IMR-90 (cell line): ENCODE data around the gene C13orf42. TPM values are rescaled to one million over a fixed set of nuclear protein-coding genes. Genes with fewer than 3 reads are reported as not detected.

ENCODE experiments used
- ATAC-seq: fragments of 200-7000 bp; cut with Tn5 transposase; 2 replicates; pipeline ENCODE4 v1.9.1; 2020; ENCODE audit warnings: low read depth, mild to moderate bottlenecking, moderate library complexity
- BruUV-seq: library from RNA; stranded (reverse); fragments of 400-500 nt; replicated peaks from 2 replicates; lab custom pipeline; 2021; lab: Mats Ljungman, UMichigan
- CTCF ChIA-PET: fragments of 300-600 bp; formaldehyde crosslinking; extraction: SDS; loops from one replicate; lab custom pipeline; 2021; ENCODE audit warnings: antibody characterized with exemption; lab: Yijun Ruan, JAX
- POLR2A ChIA-PET: fragments of 300-600 bp; sonication (Branson Sonifier 250); formaldehyde crosslinking; loops from one replicate; lab custom pipeline; 2022; ENCODE audit warnings: antibody characterized with exemption; ENCODE audit not compliant: unreplicated experiment; lab: Charles Lee
- DNase-seq: peaks from one replicate; pipeline ENCODE4 v3.0.0; 2013
- H2AFZ ChIP-seq: replicated peaks from 2 replicates; pipeline ENCODE3; 2013; ENCODE audit warnings: low read length, mild to moderate bottlenecking; ENCODE audit not compliant: poor library complexity
- H2AK5ac ChIP-seq: 2 replicates; pipeline ENCODE4 v1.6.1; 2013; ENCODE audit warnings: low read depth, low read length, inconsistent platforms
- H2AK9ac ChIP-seq: replicated peaks from 2 replicates; pipeline ENCODE3; 2013; ENCODE audit warnings: mild to moderate bottlenecking, low read depth, low read length, moderate library complexity; ENCODE audit not compliant: poor library complexity
- H2BK120ac ChIP-seq: 2 replicates; pipeline ENCODE4 v1.6.1; 2013; ENCODE audit warnings: low read depth, low read length, inconsistent platforms
- H2BK15ac ChIP-seq: 3 replicates; pipeline ENCODE4 v1.6.1; 2013; ENCODE audit warnings: low read depth, low read length, inconsistent platforms
- H2BK20ac ChIP-seq: 2 replicates; pipeline ENCODE4 v1.6.1; 2013; ENCODE audit warnings: low read depth, mild to moderate bottlenecking, inconsistent platforms, low read length, moderate library complexity
- H2BK5ac ChIP-seq: 2 replicates; pipeline ENCODE4 v1.6.1; 2013; ENCODE audit warnings: mild to moderate bottlenecking, low read depth, low read length, inconsistent platforms; ENCODE audit not compliant: poor library complexity, severe bottlenecking
- H3K14ac ChIP-seq: replicated peaks from 2 replicates; pipeline ENCODE4 v1.6.1; 2013; ENCODE audit warnings: low read depth, low read length, inconsistent platforms
- H3K18ac ChIP-seq: 2 replicates; pipeline ENCODE4 v1.6.1; 2013; ENCODE audit warnings: low read depth, low read length, control low read depth
- H3K23ac ChIP-seq: 2 replicates; pipeline ENCODE4 v1.6.1; 2013; ENCODE audit warnings: low read depth, low read length, inconsistent platforms
- H3K27ac ChIP-seq: 2 replicates; pipeline ENCODE4 v1.5.1; 2013; ENCODE audit warnings: mild to moderate bottlenecking, control low read depth, low read length; ENCODE audit not compliant: insufficient read depth
- H3K27me3 ChIP-seq: 2 replicates; pipeline ENCODE4 v1.6.1; 2013; ENCODE audit warnings: low read length; ENCODE audit not compliant: control insufficient read depth, insufficient read depth
- H3K36me3 ChIP-seq: 2 replicates; pipeline ENCODE4 v1.6.1; 2013; ENCODE audit warnings: low read length, mixed read lengths; ENCODE audit not compliant: control insufficient read depth, insufficient read depth
- H3K4ac ChIP-seq: 2 replicates; pipeline ENCODE4 v1.6.1; 2013; ENCODE audit warnings: low read depth, low read length, inconsistent platforms
- H3K4me1 ChIP-seq: 2 replicates; pipeline ENCODE4 v1.6.1; 2013; ENCODE audit warnings: low read length, mixed read lengths; ENCODE audit not compliant: control insufficient read depth, insufficient read depth
- H3K4me2 ChIP-seq: 2 replicates; pipeline ENCODE4 v1.6.1; 2013; ENCODE audit warnings: low read depth, mild to moderate bottlenecking, control low read depth, low read length, moderate library complexity
- H3K4me3 ChIP-seq: 2 replicates; pipeline ENCODE4 v1.5.1; 2013; ENCODE audit warnings: low read depth, mild to moderate bottlenecking, control low read depth, low read length, moderate library complexity; ENCODE audit not compliant: insufficient read depth
- H3K56ac ChIP-seq: 2 replicates; pipeline ENCODE4 v1.6.1; 2013; ENCODE audit warnings: low read length, inconsistent platforms; ENCODE audit not compliant: insufficient read depth; ENCODE audit errors: extremely low read depth
- H3K79me1 ChIP-seq, 2 experiments: 2 replicates each; pipeline ENCODE4 v1.6.1; 2013; ENCODE audit warnings: low read length in 2 of 2, inconsistent platforms in 1 of 2, low read depth in 1 of 2
- H3K9ac ChIP-seq: 2 replicates; pipeline ENCODE4 v1.6.1; 2013; ENCODE audit warnings: low read depth, low read length, control low read depth
- H3K9me1 ChIP-seq: 2 replicates; pipeline ENCODE4 v1.6.1; 2013; ENCODE audit warnings: low read length, inconsistent platforms; ENCODE audit not compliant: insufficient read depth
- H3K9me3 ChIP-seq: 2 replicates; pipeline ENCODE4 v1.6.1; 2013; ENCODE audit warnings: low read length; ENCODE audit not compliant: control insufficient read depth, insufficient read depth
- H4K20me1 ChIP-seq: 2 replicates; pipeline ENCODE4 v1.6.1; 2013; ENCODE audit warnings: low read length, inconsistent platforms; ENCODE audit not compliant: insufficient read depth
- H4K5ac ChIP-seq: 2 replicates; pipeline ENCODE4 v1.6.1; 2013; ENCODE audit warnings: mild to moderate bottlenecking, low read depth, low read length, control low read depth
- H4K8ac ChIP-seq, 2 experiments: 2 replicates each; pipeline ENCODE4 v1.6.1; 2013; ENCODE audit warnings: low read depth in 2 of 2, low read length in 2 of 2, control low read depth in 1 of 2, inconsistent platforms in 1 of 2
- H4K91ac ChIP-seq: 2 replicates; pipeline ENCODE4 v1.6.1; 2013; ENCODE audit warnings: low read depth, low read length, inconsistent platforms; ENCODE audit not compliant: insufficient read depth
- BHLHE40 ChIP-seq: fragments of 150-350 bp; IDR thresholded peaks from 2 replicates; pipeline ENCODE4 v1.6.1; 2016; ENCODE audit warnings: mild to moderate bottlenecking, low read depth, low read length
- CEBPB ChIP-seq: IDR thresholded peaks from 2 replicates; pipeline ENCODE4 v1.6.1; 2012; ENCODE audit warnings: low read depth, low read length, improper control_type of control experiment
- CHD1 ChIP-seq: IDR thresholded peaks from 2 replicates; pipeline ENCODE4 v1.6.1; 2012; ENCODE audit warnings: low read depth, low read length, improper control_type of control experiment
- CTCF ChIP-seq: conservative IDR thresholded peaks from 2 replicates; pipeline ENCODE4 v1.5.1; 2012; ENCODE audit warnings: mild to moderate bottlenecking, low read depth, low read length, improper control_type of control experiment
- FOS ChIP-seq: fragments of 150-350 bp; IDR thresholded peaks from 2 replicates; pipeline ENCODE4 v1.6.1; 2016; ENCODE audit warnings: low read depth, low read length
- MAFK ChIP-seq: IDR thresholded peaks from 2 replicates; pipeline ENCODE4 v1.6.1; 2012; ENCODE audit warnings: low read depth, low read length, improper control_type of control experiment
- MAZ ChIP-seq: IDR thresholded peaks from 2 replicates; pipeline ENCODE4 v1.6.1; 2012; ENCODE audit warnings: low read depth, mild to moderate bottlenecking, low read length, improper control_type of control experiment, moderate library complexity, borderline replicate concordance
- RAD21 ChIP-seq: IDR thresholded peaks from 2 replicates; pipeline ENCODE4 v1.6.1; 2012; ENCODE audit warnings: low read length, improper control_type of control experiment
- RCOR1 ChIP-seq: IDR thresholded peaks from 2 replicates; pipeline ENCODE4 v1.6.1; 2012; ENCODE audit warnings: mild to moderate bottlenecking, low read length, improper control_type of control experiment; ENCODE audit not compliant: insufficient replicate concordance
- RFX5 ChIP-seq: IDR thresholded peaks from 2 replicates; pipeline ENCODE4 v1.8.0; 2012; ENCODE audit warnings: low read depth, mild to moderate bottlenecking, low read length, moderate library complexity
- SMC3 ChIP-seq: fragments of 150-350 bp; IDR thresholded peaks from 2 replicates; pipeline ENCODE4 v1.6.1; 2016; ENCODE audit warnings: low read depth, mild to moderate bottlenecking, antibody characterized with exemption, low read length, moderate library complexity
- WGBS, 2 experiments: methylation state at CpG; one replicate each; pipeline versions ENCODE4 v1.1.5 to v1.1.7; 2013; ENCODE audit warnings: missing lambda C conversion rate in 2 of 2; ENCODE audit not compliant: insufficient read length in 1 of 2; ENCODE audit errors: extremely low coverage in 2 of 2; 5-methylcytosine and 5-hydroxymethylcytosine counted together
- dilution Hi-C: fragments of 300-500 bp; cut with HindIII; formaldehyde crosslinking; loops from one replicate; pipeline ENCODE4 v1.14.3; 2018; ENCODE audit warnings: low sequenced_read_pairs; ENCODE audit not compliant: unreplicated experiment
- in situ Hi-C: fragments of 300-500 bp; cut with MboI; formaldehyde crosslinking; loops from 3 replicates; pipeline ENCODE4 v1.14.3; 2019; ENCODE audit warnings: low sequenced_read_pairs, inconsistent platforms, mixed read lengths
- intact Hi-C: fragments of 100-400 bp; cut with micrococcal nuclease; formaldehyde crosslinking; loops from 2 replicates; pipeline ENCODE4 v1.10.0; 2022
- polyA plus RNA-seq, 3 experiments: library from polyadenylated mRNA; depleted of rRNA; stranded (reverse); fragments of >200 nt; gene quantifications; 2 replicates each; pipeline ENCODE4 v1.2.3, GENCODE V29; 2012; ENCODE audit warnings: low replicate concordance in 1 of 3
- total RNA-seq: library from RNA; depleted of rRNA; stranded (reverse); fragments of >200 nt; gene quantifications from 2 replicates; pipeline ENCODE4 v1.2.3, GENCODE V29; 2012

The C13orf42 gene
- total and polyA plus RNA-seq, 2 of the 4 experiments (the other 2 are of a cell fraction): not detected

GRCh38 chr13:51065372-51066090 is 45.5 kb downstream of the C13orf42 start:
- H2BK5ac ChIP-seq: no peak overlapping the region
- no peak overlapping the region for H2BK20ac ChIP-seq
- H3K18ac ChIP-seq: no peak overlapping the region
- no peaks in the 10 kb centered on the region for H3K79me1 ChIP-seq
- no peaks in the 10 kb centered on the region for H3K9me1 ChIP-seq
- no TSS peak for BruUV-seq
- H4K91ac ChIP-seq: no peak overlapping the region
- in situ Hi-C loops (loop anchor here (25.0 kb wide), 1 partner anchor 1403 kb away; no protein-coding TSS in a partner anchor), dilution Hi-C loops (no loop called here), intact Hi-C loops (no loop called here)
- H2BK120ac ChIP-seq: no peak overlapping the region
- no peak overlapping the region for H3K4ac ChIP-seq
- ChIA-PET CTCF (no interaction called here), POLR2A (no interaction called here)
- H4K5ac ChIP-seq: no peak overlapping the region
- H3K23ac ChIP-seq: no peak overlapping the region
- no peak overlapping the region for H4K8ac ChIP-seq
- 100% methylated on average over 4 of the region's 10 CpGs; no CpG with 5 or more reads in 1 of the 2 experiments for WGBS, 2 experiments
- H3K14ac ChIP-seq: no peak overlapping the region
- H3K9me3 ChIP-seq: no peaks in the 10 kb centered on the region
- no peak overlapping the region for H3K9ac ChIP-seq
- H3K4me1 ChIP-seq: peaks cover 1% of the 10 kb centered on the region; the same call in 1 of the 2 replicates
- DNase-seq: no peak
- no peak overlapping the region for H3K56ac ChIP-seq
- H4K20me1 ChIP-seq: no peaks in the 10 kb centered on the region
- no peak overlapping the region for H2AK5ac ChIP-seq
- ATAC-seq: no peak
- TF ChIP-seq BHLHE40 (no peak), RAD21 (no peak), SMC3 (no peak), MAZ (no peak), CEBPB (no peak), RCOR1 (no peak), MAFK (no peak), FOS (no peak), CTCF (no peak), RFX5 (no peak), CHD1 (no peak)
- no peak overlapping the region for H2AFZ ChIP-seq
- no peak overlapping the region for H2BK15ac ChIP-seq
- H3K36me3 ChIP-seq: no peaks in the 10 kb centered on the region
- H3K27me3 ChIP-seq: peaks cover 39% of the 10 kb centered on the region
- H3K4me3 ChIP-seq: no peak overlapping the region
- no peak overlapping the region for H3K27ac ChIP-seq
- no peak overlapping the region for H3K4me2 ChIP-seq
- no peak overlapping the region for H2AK9ac ChIP-seq
